ENCODE measurements around the gene EGF. TPM values are rescaled to one million over a fixed set of nuclear protein-coding genes. Genes with fewer than 3 reads are reported as not detected.

Gene EGF
- total RNA-seq, 1 experiment from 2014 or later: 1.5 TPM

DNA sequence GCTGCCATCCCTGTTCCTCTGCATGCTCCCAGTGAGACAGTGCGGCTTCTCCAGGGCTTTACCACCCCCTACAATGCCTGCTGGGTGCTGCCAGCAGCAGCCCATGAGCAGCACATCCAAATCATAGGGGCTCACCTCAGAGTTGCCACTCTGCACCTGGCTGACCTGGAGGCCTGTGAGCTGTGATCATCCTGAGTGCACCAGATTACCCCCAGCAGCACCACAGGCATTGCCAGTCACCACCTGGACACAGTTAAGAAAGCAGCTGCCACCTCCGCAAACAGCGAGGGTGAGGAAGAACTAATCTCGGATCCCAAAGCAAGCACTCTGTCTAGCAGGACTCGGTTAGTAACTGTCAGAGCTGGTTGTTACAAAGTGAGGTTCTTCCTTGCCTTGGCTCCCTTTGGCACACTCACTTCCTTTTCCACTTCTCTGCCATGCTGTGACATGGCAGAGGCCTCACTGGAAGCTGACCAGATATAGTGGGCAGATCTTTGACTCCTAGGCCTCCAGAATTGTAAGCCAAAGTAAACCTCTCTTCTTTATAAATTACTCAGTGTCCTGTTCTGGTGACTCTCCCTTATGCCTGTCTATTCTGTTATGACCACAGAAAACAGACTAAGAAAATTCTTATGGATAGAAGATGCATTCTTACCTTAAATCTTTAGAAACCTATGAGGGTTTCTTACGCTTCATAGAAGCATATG is 39.6 kb upstream of the EGF start:
- Histone ChIP-seq H3K79me1 (ENCODE audit: insufficient read depth, low read depth, low read length, poor library complexity, severe bottlenecking) (no peaks in the 10 kb centered on the region), H3T11ph (ENCODE audit: low read length) (no peak overlapping the region), H3K18ac (ENCODE audit: insufficient read length, low read depth, low read length) (no peak overlapping the region), H3K4ac (ENCODE audit: low read depth, low read length) (no peak overlapping the region), H4K8ac (replicated peaks; ENCODE audit: insufficient read length, low read depth, low read length) (no peak overlapping the region), H3K14ac (ENCODE audit: insufficient read depth, low read length) (no peak overlapping the region), H4K5ac (ENCODE audit: insufficient read length, low read depth, low read length) (no peak overlapping the region), H3K79me2 (ENCODE audit: insufficient read depth, low read length) (no peaks in the 10 kb centered on the region), H2BK120ac (ENCODE audit: low read depth, low read length, poor library complexity, severe bottlenecking) (no peak overlapping the region), H3K27me3 (ENCODE audit: insufficient read depth, low read length) (no peaks in the 10 kb centered on the region), H2BK5ac (ENCODE audit: insufficient read length, low read length) (no peak overlapping the region), H3K56ac (ENCODE audit: insufficient read length, low read depth, low read length) (no peak overlapping the region), H4K20me1 (ENCODE audit: control insufficient read depth, insufficient read depth, insufficient read length) (no peaks in the 10 kb centered on the region), H2AK5ac (ENCODE audit: insufficient read length, low read length) (no peak overlapping the region), H3K9ac (ENCODE audit: extremely low read depth, insufficient read length, low read length) (no peak overlapping the region), H4K91ac (ENCODE audit: insufficient read length, low read depth, low read length) (no peak overlapping the region), H3K27ac (ENCODE audit: insufficient read length, low read depth, low read length) (no peak overlapping the region), H2BK20ac (ENCODE audit: low read depth, low read length, poor library complexity, severe bottlenecking) (no peak overlapping the region), H3K23me2 (ENCODE audit: insufficient read length, low read depth, low read length, poor library complexity, severe bottlenecking) (no peaks in the 10 kb centered on the region), H2AFZ (ENCODE audit: low read length) (no peak overlapping the region), H3K23ac (ENCODE audit: insufficient read length, low read depth, low read length) (no peak overlapping the region), H3K4me1 (ENCODE audit: insufficient read depth, low read length) (no peaks in the 10 kb centered on the region), H3K4me2 (ENCODE audit: insufficient read depth, insufficient read length, low read length) (no peak overlapping the region), H2BK15ac (ENCODE audit: low read depth, low read length) (no peak overlapping the region), H2BK12ac (ENCODE audit: insufficient read length, low read depth, low read length) (no peak overlapping the region), H3K9me3 (ENCODE audit: control insufficient read depth, low read depth, low read length) (no peaks in the 10 kb centered on the region)
- TF ChIP-seq, protein P1, sequence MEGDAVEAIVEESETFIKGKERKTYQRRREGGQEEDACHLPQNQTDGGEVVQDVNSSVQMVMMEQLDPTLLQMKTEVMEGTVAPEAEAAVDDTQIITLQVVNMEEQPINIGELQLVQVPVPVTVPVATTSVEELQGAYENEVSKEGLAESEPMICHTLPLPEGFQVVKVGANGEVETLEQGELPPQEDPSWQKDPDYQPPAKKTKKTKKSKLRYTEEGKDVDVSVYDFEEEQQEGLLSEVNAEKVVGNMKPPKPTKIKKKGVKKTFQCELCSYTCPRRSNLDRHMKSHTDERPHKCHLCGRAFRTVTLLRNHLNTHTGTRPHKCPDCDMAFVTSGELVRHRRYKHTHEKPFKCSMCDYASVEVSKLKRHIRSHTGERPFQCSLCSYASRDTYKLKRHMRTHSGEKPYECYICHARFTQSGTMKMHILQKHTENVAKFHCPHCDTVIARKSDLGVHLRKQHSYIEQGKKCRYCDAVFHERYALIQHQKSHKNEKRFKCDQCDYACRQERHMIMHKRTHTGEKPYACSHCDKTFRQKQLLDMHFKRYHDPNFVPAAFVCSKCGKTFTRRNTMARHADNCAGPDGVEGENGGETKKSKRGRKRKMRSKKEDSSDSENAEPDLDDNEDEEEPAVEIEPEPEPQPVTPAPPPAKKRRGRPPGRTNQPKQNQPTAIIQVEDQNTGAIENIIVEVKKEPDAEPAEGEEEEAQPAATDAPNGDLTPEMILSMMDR (conservative IDR thresholded peaks at IDR 0.05): no peak
- no peaks in the 10 kb centered on the region; the same call in 1 of the 2 replicates for H3K27me3 Mint-ChIP-seq (ENCODE audit: low read depth)
- WGBS (ENCODE audit: extremely low coverage, insufficient read length, low lambda C conversion rate): no CpG with 5 or more reads among the region's 6 CpGs
- no peak overlapping the region for H3K27ac Mint-ChIP-seq
- peaks cover 0 to 5% (median 0%) of the 10 kb centered on the region in 3 experiments; a peak in 2 of 7 replicates for H3K36me3 Mint-ChIP-seq (ENCODE audit: insufficient read depth in 1 of 3, low read depth in 3 of 3)
- H3K4me3 Mint-ChIP-seq: no peak overlapping the region
- no peaks in the 10 kb centered on the region for H3K4me1 Mint-ChIP-seq
- no peak for DNase-seq
- peaks cover 0 to 3% of the 10 kb centered on the region in 2 experiments; a peak in 2 of 5 replicates for H3K9me3 Mint-ChIP-seq
